H7 (cell line): ENCODE measurements around the gene DCC. TPM values are rescaled to one million over a fixed set of nuclear protein-coding genes. Genes with fewer than 3 reads are reported as not detected.
A peak's percentile ranks its signal among the peaks of the same experiment; 100 is the strongest.

Experiments
- DNase-seq: peaks from one replicate; pipeline ENCODE4 v3.0.0; 2012
- H3K27me3 ChIP-seq: 2 replicates; pipeline ENCODE4 v1.6.0; 2011; ENCODE audit warnings: mild to moderate bottlenecking, low read length; ENCODE audit not compliant: control insufficient read depth, insufficient read depth
- H3K36me3 ChIP-seq: replicated peaks from 2 replicates; pipeline ENCODE4 v1.5.1; 2011; ENCODE audit warnings: low read length; ENCODE audit not compliant: control insufficient read depth, insufficient read depth
- H3K4me3 ChIP-seq: 2 replicates; pipeline ENCODE4 v1.5.1; 2011; ENCODE audit warnings: low read depth, mild to moderate bottlenecking, control low read depth, low read length, moderate library complexity; ENCODE audit not compliant: insufficient read depth
- total RNA-seq: library from RNA; depleted of rRNA; stranded (reverse); fragments of >200 nt; shearing (Covaris generic); gene quantifications from 2 replicates; pipeline ENCODE4 v1.2.3, GENCODE V29; 2014

The DCC gene
- total RNA-seq, 1 experiment from 2014 or later, result 1.3 TPM

DNA sequence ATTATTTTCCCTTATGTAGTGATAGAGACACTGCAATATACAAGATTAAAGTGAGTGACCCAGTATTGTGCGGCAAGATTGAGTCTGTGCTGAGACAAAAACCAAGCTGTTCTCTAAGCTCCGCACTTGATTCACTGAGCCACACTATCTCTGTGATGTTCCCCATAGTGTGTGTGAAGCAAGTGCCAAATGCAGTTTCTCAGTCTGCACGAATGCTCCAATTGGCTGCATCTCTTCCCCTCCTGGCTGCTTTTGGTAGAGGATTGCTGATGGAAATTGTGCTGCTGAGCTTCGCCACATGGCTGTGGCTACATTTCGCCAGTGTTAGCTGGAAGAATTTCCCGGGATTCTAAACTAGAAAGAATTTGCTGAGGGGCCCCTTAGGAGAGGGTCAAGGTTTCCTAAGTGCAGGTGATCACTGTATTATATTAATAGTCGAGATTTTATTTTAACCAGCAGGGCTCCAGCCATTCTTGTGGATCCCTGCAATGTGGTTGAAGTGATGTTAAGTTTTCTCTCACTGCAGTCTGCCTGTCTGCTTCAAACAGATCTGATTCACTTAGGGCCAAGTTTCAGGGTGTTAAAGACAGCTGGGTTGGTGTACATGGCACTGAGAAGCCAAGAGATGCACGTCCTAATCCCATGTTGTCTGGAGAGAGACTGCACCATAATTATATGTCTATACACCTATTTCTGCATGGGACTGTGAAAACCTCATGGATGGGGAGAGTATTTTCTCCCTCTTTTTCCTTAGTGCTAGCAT, 317.2 kb downstream of the DCC start:
- peak; percentile 16 for DNase-seq
- H3K36me3 ChIP-seq, result no peaks in the 10 kb centered on the region
- no peaks in the 10 kb centered on the region for H3K27me3 ChIP-seq
- H3K4me3 ChIP-seq, result no peak overlapping the region

DNA sequence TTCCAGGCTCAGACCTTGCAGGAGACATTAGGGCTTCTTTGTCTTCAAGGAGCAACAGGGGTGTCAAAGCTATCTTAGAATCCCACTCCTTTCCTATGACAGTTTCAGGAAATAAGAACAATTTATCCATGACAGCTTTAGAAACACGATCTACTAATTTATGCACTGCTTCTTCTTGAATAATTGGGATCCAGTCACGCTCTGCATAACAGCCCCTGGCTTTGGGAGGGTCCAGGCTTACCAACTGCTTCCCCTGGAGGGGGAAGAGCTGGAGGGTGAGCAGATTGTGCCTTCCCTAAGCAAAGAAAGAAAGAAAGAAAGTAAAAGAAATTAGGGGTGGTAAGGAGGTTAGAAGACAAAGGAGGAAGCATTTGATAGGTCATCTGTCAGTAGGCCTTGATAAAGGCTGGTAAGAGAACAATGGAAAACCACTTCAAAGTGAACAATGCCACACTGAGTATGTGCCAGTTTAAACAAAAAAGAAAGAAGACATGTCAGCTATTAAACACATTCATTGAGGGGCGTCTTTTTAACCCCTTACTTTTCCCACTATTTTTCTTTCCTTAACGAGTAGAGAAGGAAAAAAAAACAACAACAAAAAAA, 327.6 kb downstream of the DCC start:
- H3K4me3 ChIP-seq, result no peak overlapping the region
- H3K27me3 ChIP-seq, result no peaks in the 10 kb centered on the region
- no peak for DNase-seq
- no peaks in the 10 kb centered on the region for H3K36me3 ChIP-seq

DNA sequence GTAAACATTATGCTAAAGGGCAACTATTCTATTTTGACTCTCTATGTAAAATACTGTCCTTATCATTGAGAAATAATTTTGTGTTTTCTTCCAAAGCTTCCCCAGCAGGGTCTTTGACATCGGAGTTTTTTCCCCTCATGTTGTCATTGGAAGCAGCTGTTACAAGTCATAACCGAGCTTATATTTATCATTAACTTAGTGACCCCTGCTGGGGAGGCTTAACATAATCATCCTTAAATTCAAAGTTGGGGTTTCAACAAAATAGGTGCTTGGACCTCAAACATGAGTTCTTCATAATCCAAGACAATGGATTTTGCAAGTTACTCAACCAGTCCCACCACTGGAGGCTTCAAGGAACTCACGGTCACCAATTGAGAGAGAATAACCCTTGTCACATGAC, 330.9 kb downstream of the DCC start:
- no peak for DNase-seq
- Histone ChIP-seq H3K4me3 (no peak overlapping the region), H3K27me3 (no peaks in the 10 kb centered on the region), H3K36me3 (no peaks in the 10 kb centered on the region)

DNA sequence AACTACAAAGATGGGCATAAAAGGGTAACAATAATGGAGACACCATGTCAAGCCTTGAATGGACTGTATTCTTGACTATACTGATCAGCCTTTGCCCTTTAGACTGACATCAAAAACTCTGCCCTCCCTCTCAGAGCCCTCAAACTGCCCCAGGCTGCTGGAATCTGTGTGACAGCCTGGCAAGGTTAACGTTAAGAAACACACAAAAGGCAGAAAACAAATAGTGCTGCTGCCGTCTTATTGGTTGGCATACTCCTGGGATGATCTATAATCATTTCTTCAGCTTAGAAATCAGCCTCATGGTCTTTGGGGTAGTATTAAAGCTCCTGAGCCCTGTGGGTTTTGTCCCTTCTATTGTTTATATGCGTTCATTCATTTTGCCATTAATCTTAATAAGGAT, 338.0 kb downstream of the DCC start:
- DNase-seq, result no peak
- Histone ChIP-seq H3K4me3 (no peak overlapping the region), H3K27me3 (no peaks in the 10 kb centered on the region), H3K36me3 (no peaks in the 10 kb centered on the region)

DNA sequence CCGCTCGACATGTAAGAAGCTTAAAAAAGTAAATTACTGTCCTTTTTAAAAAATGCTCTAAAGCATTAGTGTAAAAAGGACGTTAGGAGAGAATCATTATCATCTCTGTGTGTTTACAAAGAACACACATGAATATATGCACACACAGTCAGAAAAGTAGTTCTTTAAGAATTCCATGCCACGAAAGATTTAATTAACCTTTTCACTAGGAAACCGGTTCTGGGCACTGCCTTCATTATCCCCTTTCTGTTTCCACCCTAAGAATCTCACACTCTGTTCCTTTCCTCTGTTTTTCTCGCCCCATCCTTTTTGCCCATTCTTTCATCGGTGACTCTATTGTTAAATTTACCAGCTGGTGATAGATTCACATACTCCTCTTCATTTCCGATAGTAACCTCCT, 338.6 kb downstream of the DCC start:
- Histone ChIP-seq H3K36me3 (no peaks in the 10 kb centered on the region), H3K4me3 (no peak overlapping the region), H3K27me3 (no peaks in the 10 kb centered on the region)
- DNase-seq, result no peak

DNA sequence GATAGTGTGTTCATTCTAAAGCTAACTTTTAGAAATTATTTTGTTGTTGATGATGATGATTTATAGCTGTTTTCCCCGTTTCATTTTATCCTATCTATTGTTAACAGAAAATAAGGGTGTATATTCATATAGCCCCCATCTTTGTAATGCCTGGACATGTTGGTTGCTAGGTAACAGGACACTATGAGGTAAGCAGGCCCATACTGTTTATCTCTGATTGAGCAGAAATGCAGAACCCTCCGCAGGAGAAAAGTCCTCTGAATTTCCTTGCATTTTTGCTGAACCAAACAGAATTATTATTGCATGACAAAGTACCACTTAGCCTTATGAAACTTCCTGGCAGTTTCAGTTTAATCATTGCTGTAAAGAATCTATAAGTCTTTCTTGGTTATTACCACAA, 339.4 kb downstream of the DCC start:
- H3K36me3 ChIP-seq, result no peaks in the 10 kb centered on the region
- no peak for DNase-seq
- H3K27me3 ChIP-seq, result no peaks in the 10 kb centered on the region
- no peak overlapping the region for H3K4me3 ChIP-seq

DNA sequence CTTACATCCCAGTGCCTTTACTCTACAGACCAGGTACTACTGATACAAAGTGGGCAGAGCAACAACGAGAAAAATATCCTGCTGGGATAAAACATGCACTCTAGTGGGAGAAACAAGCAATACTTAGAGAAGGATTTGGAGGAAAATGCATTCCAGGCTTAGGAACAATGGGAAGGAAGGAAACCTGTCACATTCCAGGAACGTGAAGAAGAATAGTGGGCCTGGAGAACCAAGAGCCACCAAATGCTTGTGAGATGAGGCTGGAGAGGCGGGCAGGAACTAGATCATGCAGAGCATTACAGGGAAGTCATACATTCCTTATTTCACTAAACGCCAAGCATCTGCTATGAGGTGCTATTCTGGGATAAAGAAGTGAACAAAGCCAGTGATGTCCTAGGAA, 342.3 kb downstream of the DCC start:
- no peaks in the 10 kb centered on the region for H3K36me3 ChIP-seq
- DNase-seq, result no peak
- H3K4me3 ChIP-seq, result no peak overlapping the region

DNA sequence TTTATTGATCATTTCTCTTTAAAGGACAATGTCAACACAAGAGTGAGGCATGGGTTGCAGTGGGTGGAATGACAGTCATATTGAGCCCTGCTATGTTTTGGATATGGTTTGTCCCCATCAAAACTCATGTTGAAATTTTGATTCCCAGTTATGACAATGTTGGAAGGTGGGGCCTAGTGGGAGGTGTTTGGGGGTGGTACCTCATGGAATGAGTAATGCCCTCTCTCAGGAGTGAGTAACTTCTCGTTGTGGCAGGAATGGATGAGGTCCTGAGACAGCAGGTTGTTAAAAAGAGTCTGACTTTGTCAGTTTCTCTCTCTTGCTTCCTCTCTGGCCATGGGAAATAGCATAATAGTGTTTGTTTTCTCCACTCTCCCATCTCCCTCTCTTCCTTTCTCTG, 345.3 kb downstream of the DCC start:
- Histone ChIP-seq H3K27me3 (no peaks in the 10 kb centered on the region), H3K36me3 (no peaks in the 10 kb centered on the region), H3K4me3 (no peak overlapping the region)
- DNase-seq, result no peak

More for the DNA sequence above, 342.3 kb downstream of the DCC start:
- no peaks in the 10 kb centered on the region for H3K27me3 ChIP-seq

DNA sequence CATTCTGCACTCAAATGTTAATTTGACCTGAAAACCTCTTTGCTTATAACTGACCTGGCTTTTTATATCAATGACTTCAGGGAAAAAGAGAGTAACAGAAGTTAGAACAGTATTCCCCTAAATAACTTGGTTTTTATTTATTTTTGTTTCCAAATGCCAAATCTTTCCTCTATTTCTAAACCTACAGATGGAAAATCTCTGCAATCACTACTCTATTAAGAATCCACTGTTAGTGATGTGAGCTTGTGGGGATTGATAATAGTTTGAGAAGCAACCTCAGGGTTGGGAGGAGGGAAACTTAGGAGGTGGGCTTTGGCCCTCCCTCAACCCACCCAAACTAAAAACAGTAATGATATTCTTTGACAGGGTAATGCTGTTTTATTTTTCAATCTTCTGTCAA, 351.8 kb downstream of the DCC start:
- DNase-seq, result no peak
- no peaks in the 10 kb centered on the region for H3K36me3 ChIP-seq
- H3K27me3 ChIP-seq, result no peaks in the 10 kb centered on the region
- no peak overlapping the region for H3K4me3 ChIP-seq

DNA sequence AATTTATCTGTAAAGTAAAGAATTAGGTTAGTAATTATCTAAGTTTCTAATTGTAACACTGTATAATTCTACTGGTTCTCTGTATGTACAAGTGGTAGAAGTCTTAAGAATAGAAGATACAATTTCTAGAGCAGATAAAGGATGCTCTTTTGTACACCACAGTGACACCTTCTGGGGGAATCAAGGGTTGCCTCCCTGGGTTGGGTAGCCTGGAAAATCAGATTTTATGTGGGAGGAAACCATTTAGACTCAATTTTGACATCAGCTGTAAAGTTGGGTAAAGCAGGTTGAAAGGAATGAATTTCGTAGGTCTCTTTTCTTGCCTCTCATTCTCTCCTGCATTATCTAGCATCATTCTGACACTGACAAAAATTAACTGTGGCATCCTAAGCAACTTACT, 354.8 kb downstream of the DCC start:
- no peaks in the 10 kb centered on the region for H3K27me3 ChIP-seq
- DNase-seq, result peak; percentile 7
- H3K4me3 ChIP-seq, result no peak overlapping the region
- H3K36me3 ChIP-seq, result no peaks in the 10 kb centered on the region

DNA sequence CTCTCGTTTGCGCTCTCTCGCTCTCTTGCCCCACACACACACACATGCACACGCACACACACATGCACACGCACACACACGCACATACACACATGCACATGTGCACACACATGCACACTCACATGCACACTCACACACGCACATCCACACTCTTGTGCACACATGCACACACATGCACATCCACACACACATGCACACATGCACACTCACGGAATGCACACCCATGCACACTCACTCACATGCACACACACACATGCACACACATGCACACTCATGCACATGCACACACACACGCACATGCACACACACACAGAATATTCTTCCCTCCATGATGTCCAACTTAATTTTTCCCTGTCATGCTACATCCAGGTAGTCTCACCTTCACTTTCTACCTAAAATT, 360.1 kb downstream of the DCC start:
- DNase-seq, result no peak
- Histone ChIP-seq H3K27me3 (no peaks in the 10 kb centered on the region), H3K4me3 (no peak overlapping the region), H3K36me3 (no peaks in the 10 kb centered on the region)

DNA sequence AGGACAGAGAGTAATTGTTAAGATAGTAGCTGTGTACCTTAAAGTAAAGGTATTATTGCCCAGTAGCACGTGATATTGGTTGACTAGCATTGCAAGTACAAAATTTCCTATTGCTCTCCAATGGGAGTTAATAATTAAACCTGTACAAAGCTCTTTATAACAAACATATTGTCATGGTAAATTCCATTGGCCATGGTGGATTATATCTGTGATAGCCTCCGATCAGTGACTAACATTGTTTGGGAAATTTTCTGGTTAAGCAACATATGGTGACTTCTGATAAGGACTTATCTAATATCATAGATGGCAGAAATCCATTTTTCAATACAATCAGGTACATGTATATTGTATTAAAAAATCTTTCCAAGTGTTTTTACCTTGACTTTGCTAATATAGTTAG, 360.8 kb downstream of the DCC start:
- H3K27me3 ChIP-seq, result no peaks in the 10 kb centered on the region
- no peaks in the 10 kb centered on the region for H3K36me3 ChIP-seq
- DNase-seq, result no peak
- H3K4me3 ChIP-seq, result no peak overlapping the region

DNA sequence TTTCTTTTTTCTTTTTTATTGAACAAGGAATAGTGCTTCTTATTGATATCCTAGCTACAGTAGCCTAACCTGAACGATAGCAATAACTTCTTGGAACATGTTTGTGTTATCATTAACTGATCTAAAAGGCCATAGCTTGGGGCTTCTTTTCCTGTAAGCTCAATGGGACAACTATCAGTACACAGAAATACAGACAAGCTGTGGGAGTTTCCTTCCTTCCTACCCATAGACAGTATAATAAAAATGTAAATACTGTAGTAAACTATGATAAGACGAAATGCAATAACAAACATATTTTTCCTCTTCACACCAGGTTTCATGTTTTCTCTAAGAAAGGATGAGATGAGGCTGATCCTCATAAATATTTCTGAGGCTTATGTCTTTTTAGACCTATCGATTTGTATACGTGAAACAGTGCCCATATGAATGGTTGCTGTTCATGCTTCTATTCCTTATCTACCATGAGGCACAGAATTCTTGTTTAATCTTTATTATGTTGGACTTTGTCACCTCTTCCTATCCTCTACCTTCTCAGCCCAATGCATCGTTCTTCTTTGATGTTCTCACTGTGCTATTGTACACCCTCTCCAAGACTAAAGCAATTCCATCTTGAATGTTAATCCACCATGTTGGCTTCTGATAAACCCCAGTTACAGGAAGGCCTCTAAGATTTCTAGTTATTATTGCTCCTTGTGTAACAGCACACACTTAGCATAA, 361.4 kb downstream of the DCC start:
- Histone ChIP-seq H3K27me3 (no peaks in the 10 kb centered on the region), H3K4me3 (no peak overlapping the region), H3K36me3 (no peaks in the 10 kb centered on the region)
- no peak for DNase-seq

DNA sequence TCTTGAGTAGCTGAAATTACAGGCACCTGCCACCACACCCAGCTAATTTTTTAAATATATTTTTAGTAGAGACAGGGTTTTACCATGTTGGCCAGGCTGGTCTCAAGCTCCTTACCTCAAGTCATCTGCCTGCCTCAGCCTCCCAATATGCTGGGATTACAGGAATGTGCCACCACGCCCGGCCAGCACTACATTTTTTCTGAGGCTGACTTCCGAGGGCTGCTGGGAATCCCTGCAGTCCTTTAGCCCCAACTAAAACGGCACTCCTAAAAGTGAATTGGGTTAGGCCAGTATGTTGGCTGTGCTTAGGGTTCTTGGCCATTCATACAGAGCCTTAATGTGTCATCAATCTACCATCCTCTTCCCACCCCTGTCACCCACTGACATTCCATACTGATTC, 375.4 kb downstream of the DCC start:
- DNase-seq, result no peak
- Histone ChIP-seq H3K36me3 (no peaks in the 10 kb centered on the region), H3K27me3 (no peaks in the 10 kb centered on the region), H3K4me3 (no peak overlapping the region)

DNA sequence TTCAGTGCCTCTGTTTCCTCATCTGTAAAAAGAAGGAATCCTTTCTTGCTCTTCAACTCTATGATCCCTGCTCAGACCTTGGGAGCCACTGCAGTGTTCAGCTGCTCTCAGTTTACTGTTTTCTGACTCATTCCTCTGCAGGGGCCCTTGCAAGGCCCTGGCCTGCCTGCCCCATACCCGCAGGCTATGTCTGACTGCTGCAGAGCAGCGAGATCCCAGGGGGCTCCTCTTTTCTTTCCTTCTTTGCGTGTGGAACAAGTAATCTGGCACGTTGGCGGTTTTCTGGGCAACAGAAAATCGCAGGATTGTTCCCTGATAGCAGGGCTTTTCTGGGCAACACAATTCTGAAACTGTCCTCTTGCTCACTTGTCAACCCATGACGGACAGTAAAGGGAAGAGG, 376.0 kb downstream of the DCC start:
- no peaks in the 10 kb centered on the region for H3K36me3 ChIP-seq

More for the DNA sequence above, 376.0 kb downstream of the DCC start:
- Histone ChIP-seq H3K4me3 (no peak overlapping the region), H3K27me3 (no peaks in the 10 kb centered on the region)
- no peak for DNase-seq
